B cell (primary cell): Measurements from ENCODE around the gene CWF19L2. TPM values are rescaled to one million over a fixed set of nuclear protein-coding genes. Genes with fewer than 3 reads are reported as not detected.

ENCODE experiments used
- ATAC-seq: fragments of 200-7000 bp; cut with Tn5 transposase; one replicate; pipeline ENCODE4 v1.10.0; 2021; ENCODE audit warnings: low read depth, mild to moderate bottlenecking, moderate number of reproducible peaks, moderate library complexity
- CTCF ChIA-PET: fragments of 350-600 bp; sonication (Branson Sonifier 250); formaldehyde crosslinking; loops from one replicate; lab custom pipeline; 2021; ENCODE audit warnings: antibody characterized with exemption, inconsistent platforms; lab: Charles Lee
- POLR2A ChIA-PET: fragments of 350-600 bp; sonication (Branson Sonifier 250); formaldehyde crosslinking; loops from one replicate; lab custom pipeline; 2021; ENCODE audit warnings: antibody characterized with exemption; lab: Charles Lee
- DNase-seq: peaks from one replicate; pipeline ENCODE4 v3.0.0; 2013
- H2AFZ ChIP-seq: 2 replicates; pipeline ENCODE4 v1.6.1; 2012; ENCODE audit warnings: mild to moderate bottlenecking, low read depth, low read length; ENCODE audit not compliant: insufficient read depth, poor library complexity, severe bottlenecking
- H3K27ac ChIP-seq, 2 donors: 1 replicate in 1 of 2; 2 replicates in 1 of 2; pipeline ENCODE4 v1.5.1; 2012 to 2013; ENCODE audit warnings: low read length in 2 of 2, mild to moderate bottlenecking in 2 of 2, moderate library complexity in 1 of 2
- H3K27me3 ChIP-seq, 4 experiments: fragments of 200-600 bp in 1 of 4; sonication (generic) in 1 of 4; replicated peaks in 1 of 4; 1 replicate in 2 of 4; 2 replicates in 2 of 4; pipeline versions ENCODE4 v1.6.1 to v1.7.0; 2013 to 2016; ENCODE audit warnings: low read length in 3 of 4, mild to moderate bottlenecking in 2 of 4, mixed read lengths in 1 of 4, moderate library complexity in 1 of 4; ENCODE audit not compliant: insufficient read depth in 4 of 4, control insufficient read depth in 3 of 4; ENCODE audit errors: control extremely low read depth in 1 of 4
- H3K36me3 ChIP-seq, 2 experiments: replicated peaks in 1 of 2; 1 replicate in 1 of 2; 2 replicates in 1 of 2; pipeline versions ENCODE4 v1.6.1 to v1.7.1; 2013; ENCODE audit warnings: low read length in 1 of 2; ENCODE audit not compliant: insufficient read depth in 2 of 2, control insufficient read depth in 1 of 2; ENCODE audit errors: control extremely low read depth in 1 of 2, extremely low read depth in 1 of 2
- H3K4me1 ChIP-seq, 2 donors: fragments of 200-600 bp in 1 of 2; sonication (generic) in 1 of 2; 1 replicate in 1 of 2; 2 replicates in 1 of 2; pipeline versions ENCODE4 v1.5.1 to v1.6.1; 2013 to 2017; ENCODE audit warnings: low read length in 2 of 2; ENCODE audit not compliant: control insufficient read depth in 2 of 2, insufficient read depth in 2 of 2
- H3K4me2 ChIP-seq: replicated peaks from 2 replicates; pipeline ENCODE3; 2012; ENCODE audit warnings: mild to moderate bottlenecking, low read depth, low read length; ENCODE audit not compliant: poor library complexity, severe bottlenecking
- H3K4me3 ChIP-seq, 5 experiments: fragments of 200-600 bp in 1 of 5; sonication (generic) in 1 of 5; 1 replicate in 3 of 5; 2 replicates in 2 of 5; pipeline versions ENCODE4 v1.5.1 to v1.7.0; 2011 to 2016; ENCODE audit warnings: low read length in 4 of 5, mild to moderate bottlenecking in 4 of 5, low read depth in 2 of 5, control low read depth in 1 of 5, moderate library complexity in 1 of 5; ENCODE audit not compliant: insufficient read depth in 1 of 5; ENCODE audit errors: control extremely low read depth in 1 of 5, extremely low read depth in 1 of 5
- H3K79me2 ChIP-seq: fragments of 200-600 bp; sonication (generic); one replicate; pipeline ENCODE4 v1.6.0; 2016; ENCODE audit warnings: low read length; ENCODE audit not compliant: control insufficient read depth, insufficient read depth
- H3K9ac ChIP-seq: fragments of 200-600 bp; sonication (generic); 2 replicates; pipeline ENCODE4 v1.6.1; 2017; ENCODE audit warnings: mild to moderate bottlenecking, low read length, moderate library complexity
- H3K9me3 ChIP-seq, 3 donors: one replicate each; pipeline versions ENCODE4 v1.6.1 to v1.7.1; 2013; ENCODE audit warnings: low read length in 2 of 3; ENCODE audit not compliant: control insufficient read depth in 2 of 3, insufficient read depth in 1 of 3; ENCODE audit errors: control extremely low read depth in 1 of 3
- H4K20me1 ChIP-seq: 2 replicates; pipeline ENCODE4 v1.6.0; 2012; ENCODE audit warnings: mild to moderate bottlenecking, low read length; ENCODE audit not compliant: insufficient read depth, control insufficient read depth, poor library complexity, severe bottlenecking
- H3K27ac Mint-ChIP-seq: one replicate; pipeline ENCODE4 v1.8.0; 2021; ENCODE audit warnings: mixed read lengths
- H3K27me3 Mint-ChIP-seq: one replicate; pipeline ENCODE4 v1.8.0; 2021; ENCODE audit warnings: mixed read lengths
- H3K4me1 Mint-ChIP-seq: one replicate; pipeline ENCODE4 v1.8.0; 2021; ENCODE audit warnings: mixed read lengths
- H3K4me3 Mint-ChIP-seq: one replicate; pipeline ENCODE4 v1.8.0; 2021; ENCODE audit warnings: mixed read lengths
- H3K9me3 Mint-ChIP-seq: one replicate; pipeline ENCODE4 v1.8.0; 2022; ENCODE audit warnings: mixed read lengths; ENCODE audit not compliant: insufficient read depth
- EZH2 ChIP-seq: IDR thresholded peaks from 2 replicates; pipeline ENCODE4 v1.6.1; 2012; ENCODE audit warnings: borderline replicate concordance, low read depth, mild to moderate bottlenecking, moderate library complexity, low read length; ENCODE audit not compliant: insufficient read depth, poor library complexity, severe bottlenecking
- WGBS: methylation state at CpG from one replicate; pipeline ENCODE4 v1.1.5; 2013; ENCODE audit warnings: missing lambda C conversion rate; ENCODE audit not compliant: insufficient coverage; 5-methylcytosine and 5-hydroxymethylcytosine counted together
- intact Hi-C: fragments of 100-400 bp; cut with micrococcal nuclease; formaldehyde crosslinking; loops from one replicate; pipeline ENCODE4 v1.10.0; 2022
- polyA plus RNA-seq: library from polyadenylated mRNA; depleted of rRNA; stranded (reverse); fragments of >200 nt; gene quantifications from 2 replicates; pipeline ENCODE4 v1.2.3, GENCODE V29; 2012
- total RNA-seq, 2 donors: library from RNA; stranded (reverse); fragments of 120-200 nt in 1 of 2; gene quantifications; 1 replicate in 1 of 2; 2 replicates in 1 of 2; pipeline versions ENCODE4 v1.2.3 to v1.2.4, GENCODE V29; 2013 to 2022
- TF ChIP-seq, protein P1 (sequence below): fragments of 200-600 bp; IDR thresholded peaks from one replicate; pipeline ENCODE4 v1.8.0; 2022; ENCODE audit warnings: antibody characterized with exemption, mild to moderate bottlenecking

CWF19L2 gene
- total and polyA plus RNA-seq, 2 donors (not counting 1 experiment from before 2014, with no cell fraction given), result 2.4 to 44.3 TPM

DNA sequence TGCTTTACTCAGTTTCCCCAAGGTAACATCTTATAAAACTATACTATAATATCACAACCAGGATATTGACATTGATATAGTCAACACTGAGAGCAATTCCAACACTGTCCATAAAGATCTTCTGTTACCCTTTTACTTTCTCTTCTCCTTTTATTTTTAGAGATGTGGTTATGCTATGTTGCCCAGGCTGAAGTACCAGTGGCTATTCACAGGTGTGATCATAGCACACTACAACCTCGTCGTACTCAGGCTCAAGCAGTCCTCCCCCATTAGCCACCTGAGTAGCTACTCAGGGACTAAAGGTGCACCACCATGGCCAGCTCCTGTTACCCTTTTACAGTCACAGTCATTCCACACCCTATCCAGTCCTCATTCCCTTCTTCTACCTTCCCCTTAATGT, 119.7 kb downstream of the CWF19L2 start:
- DNase-seq (no peak), ATAC-seq (no peak)
- Histone ChIP-seq H4K20me1 (no peaks in the 10 kb centered on the region), H3K9ac (no peak overlapping the region), H3K79me2 (no peaks in the 10 kb centered on the region), H3K4me1 (peaks cover 6 to 7% of the 10 kb centered on the region in 2 donors), H3K36me3 (peaks cover 0 to 4% of the 10 kb centered on the region in 2 experiments), H3K4me3 (no peak overlapping the region), H3K9me3 (peaks cover 0 to 2% (median 0%) of the 10 kb centered on the region in 3 donors), H2AFZ (no peak overlapping the region), H3K4me2 (no peak overlapping the region), H3K27ac (no peak overlapping the region), H3K27me3 (no peaks in the 10 kb centered on the region)
- POLR2A ChIA-PET, result no interaction called here
- Mint-ChIP-seq H3K4me3 (no peak overlapping the region), H3K27ac (no peak overlapping the region), H3K9me3 (no peaks in the 10 kb centered on the region), H3K27me3 (no peaks in the 10 kb centered on the region), H3K4me1 (peaks cover 17% of the 10 kb centered on the region)
- WGBS, result 17% methylated on average over 2 of the region's 2 CpGs
- CTCF ChIA-PET, result no interaction called here
- TF ChIP-seq, protein P1, sequence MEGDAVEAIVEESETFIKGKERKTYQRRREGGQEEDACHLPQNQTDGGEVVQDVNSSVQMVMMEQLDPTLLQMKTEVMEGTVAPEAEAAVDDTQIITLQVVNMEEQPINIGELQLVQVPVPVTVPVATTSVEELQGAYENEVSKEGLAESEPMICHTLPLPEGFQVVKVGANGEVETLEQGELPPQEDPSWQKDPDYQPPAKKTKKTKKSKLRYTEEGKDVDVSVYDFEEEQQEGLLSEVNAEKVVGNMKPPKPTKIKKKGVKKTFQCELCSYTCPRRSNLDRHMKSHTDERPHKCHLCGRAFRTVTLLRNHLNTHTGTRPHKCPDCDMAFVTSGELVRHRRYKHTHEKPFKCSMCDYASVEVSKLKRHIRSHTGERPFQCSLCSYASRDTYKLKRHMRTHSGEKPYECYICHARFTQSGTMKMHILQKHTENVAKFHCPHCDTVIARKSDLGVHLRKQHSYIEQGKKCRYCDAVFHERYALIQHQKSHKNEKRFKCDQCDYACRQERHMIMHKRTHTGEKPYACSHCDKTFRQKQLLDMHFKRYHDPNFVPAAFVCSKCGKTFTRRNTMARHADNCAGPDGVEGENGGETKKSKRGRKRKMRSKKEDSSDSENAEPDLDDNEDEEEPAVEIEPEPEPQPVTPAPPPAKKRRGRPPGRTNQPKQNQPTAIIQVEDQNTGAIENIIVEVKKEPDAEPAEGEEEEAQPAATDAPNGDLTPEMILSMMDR, result no peak
- no peak for TF ChIP-seq EZH2
- intact Hi-C loops, result no loop called here

- Histone ChIP-seq H3K9ac (no peak overlapping the region), H3K9me3 (no peaks in the 10 kb centered on the region), H2AFZ (no peak overlapping the region), H3K79me2 (no peaks in the 10 kb centered on the region), H3K4me1 (no peaks in the 10 kb centered on the region), H4K20me1 (no peaks in the 10 kb centered on the region), H3K27me3 (no peaks in the 10 kb centered on the region), H3K27ac (no peak overlapping the region), H3K4me3 (no peak overlapping the region), H3K4me2 (no peak overlapping the region), H3K36me3 (peaks cover 0 to 21% of the 10 kb centered on the region in 2 experiments)
- no peak for ATAC-seq
- Mint-ChIP-seq H3K27me3 (no peaks in the 10 kb centered on the region), H3K4me3 (no peak overlapping the region), H3K27ac (no peak overlapping the region), H3K9me3 (no peaks in the 10 kb centered on the region), H3K4me1 (no peaks in the 10 kb centered on the region)
- TF ChIP-seq, protein P1, result no peak
- TF ChIP-seq EZH2, result no peak
- DNase-seq, result no peak
- POLR2A ChIA-PET, result no interaction called here
- WGBS, result 83% methylated on average over 1 of the region's 1 CpG
- intact Hi-C loops, result no loop called here
- CTCF ChIA-PET, result no interaction called here
Observed at GRCh38 chr11:107331728-107332127, 125.9 kb downstream of the CWF19L2 start.
